Suprapubic skin (tissue), 4 donors: ENCODE data around the gene SLC9A5. TPM values are rescaled to one million over a fixed set of nuclear protein-coding genes. Genes with fewer than 3 reads are reported as not detected.

Experiments
- DNase-seq, 2 donors: peaks; one replicate each; pipeline ENCODE4 v3.0.0-alpha.2; 2019; ENCODE audit warnings: low spot score in 2 of 2
- H3K27ac ChIP-seq: fragments of 200-600 bp; sonication (generic); one replicate; pipeline ENCODE4 v1.5.1; 2019
- H3K27me3 ChIP-seq: fragments of 200-600 bp; sonication (generic); one replicate; pipeline ENCODE4 v1.5.1; 2019
- H3K36me3 ChIP-seq: fragments of 200-600 bp; sonication (generic); one replicate; pipeline ENCODE4 v1.5.1; 2019
- H3K4me1 ChIP-seq: fragments of 200-600 bp; sonication (generic); one replicate; pipeline ENCODE4 v1.5.1; 2019
- H3K4me3 ChIP-seq: fragments of 200-600 bp; sonication (generic); one replicate; pipeline ENCODE4 v1.5.1; 2019; ENCODE audit warnings: mild to moderate bottlenecking
- H3K9me3 ChIP-seq: fragments of 200-600 bp; sonication (generic); one replicate; pipeline ENCODE4 v1.5.1; 2019
- EP300 ChIP-seq: sonication (generic); formaldehyde crosslinking; IDR thresholded peaks from one replicate; pipeline ENCODE4 v1.6.1; 2017; ENCODE audit warnings: antibody characterized with exemption
- POLR2A ChIP-seq, 2 donors: fragments of 450-650 bp; IDR thresholded peaks; one replicate each; pipeline ENCODE4 v1.6.1; 2017; ENCODE audit warnings: antibody characterized with exemption in 2 of 2, mild to moderate bottlenecking in 2 of 2, moderate library complexity in 2 of 2
- POLR2AphosphoS5 ChIP-seq, 3 donors: sonication (generic); formaldehyde crosslinking; IDR thresholded peaks; one replicate each; pipeline ENCODE4 v1.6.1; 2017; ENCODE audit warnings: antibody characterized with exemption in 3 of 3
- WGBS: methylation state at CpG from one replicate; pipeline ENCODE4 v1.1.5; 2018; 5-methylcytosine and 5-hydroxymethylcytosine counted together
- total RNA-seq, 4 donors: library from RNA; depleted of rRNA; stranded (reverse); fragments of >200 nt; gene quantifications; one replicate each; pipeline ENCODE4 v1.1.0, GENCODE V29; 2016
- TF ChIP-seq, protein P1 (sequence below), 2 donors: fragments of 200-600 bp in 1 of 2; fragments of 450-650 bp in 1 of 2; sonication (generic) in 1 of 2; IDR thresholded peaks; one replicate each; pipeline ENCODE4 v1.5.1; 2016 to 2019; ENCODE audit warnings: antibody characterized with exemption in 2 of 2, mild to moderate bottlenecking in 1 of 2, moderate library complexity in 1 of 2

SLC9A5 gene
- total RNA-seq, 4 donors from 2014 or later: 0.26 to 0.64 (median 0.43) TPM

GRCh38 chr16:67291461-67291860 lies 42.7 kb downstream of the SLC9A5 start:
- H3K4me1 ChIP-seq: no peaks in the 10 kb centered on the region
- TF ChIP-seq POLR2AphosphoS5 (IDR thresholded peaks at IDR 0.05): no peak
- no peak for TF ChIP-seq POLR2A (IDR thresholded peaks at IDR 0.05)
- no peak for TF ChIP-seq EP300
- TF ChIP-seq, protein P1, sequence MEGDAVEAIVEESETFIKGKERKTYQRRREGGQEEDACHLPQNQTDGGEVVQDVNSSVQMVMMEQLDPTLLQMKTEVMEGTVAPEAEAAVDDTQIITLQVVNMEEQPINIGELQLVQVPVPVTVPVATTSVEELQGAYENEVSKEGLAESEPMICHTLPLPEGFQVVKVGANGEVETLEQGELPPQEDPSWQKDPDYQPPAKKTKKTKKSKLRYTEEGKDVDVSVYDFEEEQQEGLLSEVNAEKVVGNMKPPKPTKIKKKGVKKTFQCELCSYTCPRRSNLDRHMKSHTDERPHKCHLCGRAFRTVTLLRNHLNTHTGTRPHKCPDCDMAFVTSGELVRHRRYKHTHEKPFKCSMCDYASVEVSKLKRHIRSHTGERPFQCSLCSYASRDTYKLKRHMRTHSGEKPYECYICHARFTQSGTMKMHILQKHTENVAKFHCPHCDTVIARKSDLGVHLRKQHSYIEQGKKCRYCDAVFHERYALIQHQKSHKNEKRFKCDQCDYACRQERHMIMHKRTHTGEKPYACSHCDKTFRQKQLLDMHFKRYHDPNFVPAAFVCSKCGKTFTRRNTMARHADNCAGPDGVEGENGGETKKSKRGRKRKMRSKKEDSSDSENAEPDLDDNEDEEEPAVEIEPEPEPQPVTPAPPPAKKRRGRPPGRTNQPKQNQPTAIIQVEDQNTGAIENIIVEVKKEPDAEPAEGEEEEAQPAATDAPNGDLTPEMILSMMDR (IDR thresholded peaks at IDR 0.05): no peak
- no peak for DNase-seq
- peaks cover 10% of the 10 kb centered on the region for H3K36me3 ChIP-seq
- WGBS: 88% methylated on average over 7 of the region's 7 CpGs
- H3K9me3 ChIP-seq: no peaks in the 10 kb centered on the region
- H3K27me3 ChIP-seq: no peaks in the 10 kb centered on the region
- no peak overlapping the region for H3K27ac ChIP-seq
- no peak overlapping the region for H3K4me3 ChIP-seq

DNA sequence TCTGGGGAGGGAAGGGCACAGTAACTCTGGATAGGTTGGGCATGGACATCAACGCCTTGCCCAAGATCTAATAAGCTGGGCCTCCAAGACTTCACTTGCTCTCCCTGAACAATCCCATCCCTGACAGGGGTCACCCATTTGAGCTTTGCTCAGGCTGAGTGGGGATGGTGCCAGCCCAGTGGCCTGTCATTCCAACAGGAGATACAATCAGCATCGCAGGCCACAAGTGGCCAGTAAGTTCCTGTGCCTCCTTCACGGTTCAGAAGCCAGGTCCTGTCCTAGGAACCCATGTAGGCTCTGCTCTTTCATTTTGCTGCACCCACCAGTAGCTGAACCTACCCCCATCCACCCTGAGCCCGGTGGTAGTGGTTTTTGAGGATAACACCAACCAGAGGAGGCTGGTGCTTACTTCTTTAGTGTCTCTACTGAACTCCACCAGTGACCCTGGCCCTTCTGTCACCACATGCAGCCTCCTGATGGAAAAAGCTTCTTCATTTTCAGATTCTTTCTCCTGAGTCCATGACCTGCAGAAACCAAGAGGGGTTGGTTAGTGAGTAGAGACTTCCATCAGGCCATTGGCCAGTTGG lies 45.5 kb downstream of the SLC9A5 start:
- Histone ChIP-seq H3K36me3 (no peaks in the 10 kb centered on the region), H3K4me3 (no peak overlapping the region), H3K9me3 (no peaks in the 10 kb centered on the region), H3K27me3 (no peaks in the 10 kb centered on the region), H3K4me1 (no peaks in the 10 kb centered on the region), H3K27ac (no peak overlapping the region)
- no peak for TF ChIP-seq POLR2A (IDR thresholded peaks at IDR 0.05)
- TF ChIP-seq, protein P1 (IDR thresholded peaks at IDR 0.05): no peak
- no peak for TF ChIP-seq EP300
- DNase-seq: no peak
- WGBS: 93% methylated on average over 4 of the region's 4 CpGs

- no peak overlapping the region for H3K4me3 ChIP-seq
- 64% methylated on average over 7 of the region's 7 CpGs for WGBS
- H3K9me3 ChIP-seq: no peaks in the 10 kb centered on the region
- TF ChIP-seq POLR2AphosphoS5 (IDR thresholded peaks at IDR 0.05) (no peak), POLR2A (IDR thresholded peaks at IDR 0.05) (no peak), EP300 (no peak)
- TF ChIP-seq, protein P1 (IDR thresholded peaks at IDR 0.05): no peak
- DNase-seq: no peak
- H3K27me3 ChIP-seq: no peaks in the 10 kb centered on the region
- H3K36me3 ChIP-seq: no peaks in the 10 kb centered on the region
- no peaks in the 10 kb centered on the region for H3K4me1 ChIP-seq
- H3K27ac ChIP-seq: no peak overlapping the region
These were observed 46.2 kb downstream of the SLC9A5 start for GRCh38 chr16:67294938-67295361.

DNA sequence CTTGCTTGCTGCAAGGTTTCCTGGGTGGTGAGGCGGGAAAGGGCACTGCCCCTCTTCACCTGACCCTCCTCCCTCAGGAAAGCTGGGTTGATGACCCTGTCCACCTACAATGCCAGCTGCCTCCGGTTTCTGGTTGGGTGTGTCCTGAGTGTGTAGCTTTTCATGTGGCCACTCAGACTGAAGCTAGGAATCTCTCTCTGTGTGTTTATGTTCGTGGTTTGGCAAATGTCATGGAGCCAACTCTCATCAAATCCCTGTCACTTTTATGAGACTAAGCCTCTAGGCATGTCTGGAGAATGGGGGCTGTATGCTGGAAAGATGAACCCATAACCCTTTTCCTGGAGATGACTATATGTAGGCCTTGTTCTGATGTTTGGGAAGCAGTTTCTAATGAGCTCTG lies 47.6 kb downstream of the SLC9A5 start:
- no peak overlapping the region for H3K4me3 ChIP-seq
- no peak for DNase-seq
- no peak overlapping the region for H3K27ac ChIP-seq
- H3K9me3 ChIP-seq: no peaks in the 10 kb centered on the region
- TF ChIP-seq EP300: no peak
- TF ChIP-seq, protein P1 (IDR thresholded peaks at IDR 0.05): no peak
- no peak for TF ChIP-seq POLR2A (IDR thresholded peaks at IDR 0.05)
- TF ChIP-seq POLR2AphosphoS5 (IDR thresholded peaks at IDR 0.05): no peak
- H3K36me3 ChIP-seq: no peaks in the 10 kb centered on the region
- H3K4me1 ChIP-seq: peaks cover 7% of the 10 kb centered on the region
- H3K27me3 ChIP-seq: no peaks in the 10 kb centered on the region
- WGBS: 49% methylated on average over 2 of the region's 3 CpGs

GRCh38 chr16:67298277-67298676 lies 49.5 kb downstream of the SLC9A5 start:
- 99% methylated on average over 9 of the region's 9 CpGs for WGBS
- TF ChIP-seq POLR2A (IDR thresholded peaks at IDR 0.05) (no peak), POLR2AphosphoS5 (IDR thresholded peaks at IDR 0.05) (no peak)
- TF ChIP-seq, protein P1 (IDR thresholded peaks at IDR 0.05): no peak
- H3K36me3 ChIP-seq: no peaks in the 10 kb centered on the region
- no peaks in the 10 kb centered on the region for H3K9me3 ChIP-seq
- peak in 1 of 2 donors; percentile 35 for DNase-seq
- no peak overlapping the region for H3K27ac ChIP-seq
- H3K4me3 ChIP-seq: no peak overlapping the region
- H3K27me3 ChIP-seq: no peaks in the 10 kb centered on the region
- peaks cover 15% of the 10 kb centered on the region for H3K4me1 ChIP-seq
